ENCODE measurements around the gene PNRC2.
"Not testable (repeated sequence)": the region's sequence is repeated elsewhere in the genome, so short reads cannot be mapped to it uniquely, and the experiment has no call there.

The PNRC2 gene

GRCh38 chr1:24004132-24004531 is 44.5 kb downstream of the PNRC2 start:
- Histone ChIP-seq H3K4me1 (ENCODE audit: low read length) (no peaks in the 10 kb centered on the region), H3F3A (ENCODE audit: insufficient read depth, low read length) (no peaks in the 10 kb centered on the region), H3K27ac (ENCODE audit: low read length) (no peak overlapping the region), H3K9me3 (replicated peaks; ENCODE audit: insufficient read depth, low read length) (no peaks in the 10 kb centered on the region), H3K4me2 (ENCODE audit: low read depth, low read length) (no peak overlapping the region), H3K79me2 (ENCODE audit: low read length) (no peaks in the 10 kb centered on the region), H3K9ac (ENCODE audit: low read length) (no peak overlapping the region), H2AFZ (ENCODE audit: low read length) (no peak overlapping the region), H3K27me3 (replicated peaks; ENCODE audit: insufficient read depth, low read length) (no peaks in the 10 kb centered on the region), H4K20me1 (ENCODE audit: insufficient read depth, low read length) (no peaks in the 10 kb centered on the region), H3K9me2 (replicated peaks; ENCODE audit: insufficient read depth, low read length) (no peaks in the 10 kb centered on the region), H3K36me3 (replicated peaks; ENCODE audit: insufficient read depth, low read length) (no peaks in the 10 kb centered on the region), H3K4me3 (ENCODE audit: low read length) (no peak overlapping the region)
- TF ChIP-seq EZH2phosphoT487 (IDR thresholded peaks at IDR 0.05; ENCODE audit: low read length) (no peak), CTCF (IDR thresholded peaks at IDR 0.05; ENCODE audit: low read length) (no peak), EZH2 (optimal IDR thresholded peaks at IDR 0.05; ENCODE audit: low read depth, low read length) (no peak)
- DNase-seq, result no peak

- Histone ChIP-seq H3K4me3 (ENCODE audit: low read length) (no peak overlapping the region), H4K20me1 (ENCODE audit: insufficient read depth, low read length) (no peaks in the 10 kb centered on the region), H3K79me2 (ENCODE audit: low read length) (no peaks in the 10 kb centered on the region), H3K4me2 (ENCODE audit: low read depth, low read length) (no peak overlapping the region), H3F3A (ENCODE audit: insufficient read depth, low read length) (no peaks in the 10 kb centered on the region), H3K4me1 (ENCODE audit: low read length) (no peaks in the 10 kb centered on the region), H3K27ac (ENCODE audit: low read length) (no peak overlapping the region), H3K9ac (ENCODE audit: low read length) (no peak overlapping the region), H3K9me3 (replicated peaks; ENCODE audit: insufficient read depth, low read length) (no peaks in the 10 kb centered on the region), H3K36me3 (replicated peaks; ENCODE audit: insufficient read depth, low read length) (no peaks in the 10 kb centered on the region), H2AFZ (ENCODE audit: low read length) (no peak overlapping the region), H3K9me2 (replicated peaks; ENCODE audit: insufficient read depth, low read length) (no peaks in the 10 kb centered on the region), H3K27me3 (replicated peaks; ENCODE audit: insufficient read depth, low read length) (no peaks in the 10 kb centered on the region)
- no peak for DNase-seq
- no peak for TF ChIP-seq CTCF (IDR thresholded peaks at IDR 0.05; ENCODE audit: low read length)
- no peak for TF ChIP-seq EZH2phosphoT487 (IDR thresholded peaks at IDR 0.05; ENCODE audit: low read length)
- no peak for TF ChIP-seq EZH2 (optimal IDR thresholded peaks at IDR 0.05; ENCODE audit: low read depth, low read length)
Measured at GRCh38 chr1:24005163-24005562, 45.5 kb downstream of the PNRC2 start.

GRCh38 chr1:24007079-24007478 is 47.5 kb downstream of the PNRC2 start:
- no peak overlapping the region for H3K4me2 ChIP-seq (ENCODE audit: low read depth, low read length)
- H4K20me1 ChIP-seq (ENCODE audit: insufficient read depth, low read length), result no peaks in the 10 kb centered on the region
- no peak overlapping the region for H2AFZ ChIP-seq (ENCODE audit: low read length)
- H3K4me1 ChIP-seq (ENCODE audit: low read length), result no peaks in the 10 kb centered on the region
- H3K36me3 ChIP-seq (replicated peaks; ENCODE audit: insufficient read depth, low read length), result no peaks in the 10 kb centered on the region
- no peaks in the 10 kb centered on the region for H3K9me2 ChIP-seq (replicated peaks; ENCODE audit: insufficient read depth, low read length)
- TF ChIP-seq EZH2 (optimal IDR thresholded peaks at IDR 0.05; ENCODE audit: low read depth, low read length) (no peak), EZH2phosphoT487 (IDR thresholded peaks at IDR 0.05; ENCODE audit: low read length) (no peak), CTCF (IDR thresholded peaks at IDR 0.05; ENCODE audit: low read length) (no peak)
- no peaks in the 10 kb centered on the region for H3K79me2 ChIP-seq (ENCODE audit: low read length)
- H3F3A ChIP-seq (ENCODE audit: insufficient read depth, low read length), result no peaks in the 10 kb centered on the region
- no peak overlapping the region for H3K4me3 ChIP-seq (ENCODE audit: low read length)
- H3K27ac ChIP-seq (ENCODE audit: low read length), result no peak overlapping the region
- no peaks in the 10 kb centered on the region for H3K27me3 ChIP-seq (replicated peaks; ENCODE audit: insufficient read depth, low read length)
- H3K9me3 ChIP-seq (replicated peaks; ENCODE audit: insufficient read depth, low read length), result no peaks in the 10 kb centered on the region
- no peak for DNase-seq
- H3K9ac ChIP-seq (ENCODE audit: low read length), result no peak overlapping the region

GRCh38 chr1:24008574-24009184 is 49.1 kb downstream of the PNRC2 start:
- not testable (repeated sequence) for DNase-seq

More at GRCh38 chr1:24008574-24009184, 49.1 kb downstream of the PNRC2 start:
- H3K4me1 ChIP-seq (ENCODE audit: low read length); H4K20me1 ChIP-seq (ENCODE audit: insufficient read depth, low read length); H3K9me2 ChIP-seq (replicated peaks; ENCODE audit: insufficient read depth, low read length); H3K79me2 ChIP-seq (ENCODE audit: low read length); H2AFZ ChIP-seq (ENCODE audit: low read length); H3K9ac ChIP-seq (ENCODE audit: low read length); H3K4me3 ChIP-seq (ENCODE audit: low read length); H3K36me3 ChIP-seq (replicated peaks; ENCODE audit: insufficient read depth, low read length); H3F3A ChIP-seq (ENCODE audit: insufficient read depth, low read length); H3K27ac ChIP-seq (ENCODE audit: low read length); H3K4me2 ChIP-seq (ENCODE audit: low read depth, low read length); H3K27me3 ChIP-seq (replicated peaks; ENCODE audit: insufficient read depth, low read length); H3K9me3 ChIP-seq (replicated peaks; ENCODE audit: insufficient read depth, low read length): not testable (repeated sequence)

Measured in MM.1S (cell line).